Measurements from ENCODE around the gene KNSTRN.

KNSTRN gene

DNA sequence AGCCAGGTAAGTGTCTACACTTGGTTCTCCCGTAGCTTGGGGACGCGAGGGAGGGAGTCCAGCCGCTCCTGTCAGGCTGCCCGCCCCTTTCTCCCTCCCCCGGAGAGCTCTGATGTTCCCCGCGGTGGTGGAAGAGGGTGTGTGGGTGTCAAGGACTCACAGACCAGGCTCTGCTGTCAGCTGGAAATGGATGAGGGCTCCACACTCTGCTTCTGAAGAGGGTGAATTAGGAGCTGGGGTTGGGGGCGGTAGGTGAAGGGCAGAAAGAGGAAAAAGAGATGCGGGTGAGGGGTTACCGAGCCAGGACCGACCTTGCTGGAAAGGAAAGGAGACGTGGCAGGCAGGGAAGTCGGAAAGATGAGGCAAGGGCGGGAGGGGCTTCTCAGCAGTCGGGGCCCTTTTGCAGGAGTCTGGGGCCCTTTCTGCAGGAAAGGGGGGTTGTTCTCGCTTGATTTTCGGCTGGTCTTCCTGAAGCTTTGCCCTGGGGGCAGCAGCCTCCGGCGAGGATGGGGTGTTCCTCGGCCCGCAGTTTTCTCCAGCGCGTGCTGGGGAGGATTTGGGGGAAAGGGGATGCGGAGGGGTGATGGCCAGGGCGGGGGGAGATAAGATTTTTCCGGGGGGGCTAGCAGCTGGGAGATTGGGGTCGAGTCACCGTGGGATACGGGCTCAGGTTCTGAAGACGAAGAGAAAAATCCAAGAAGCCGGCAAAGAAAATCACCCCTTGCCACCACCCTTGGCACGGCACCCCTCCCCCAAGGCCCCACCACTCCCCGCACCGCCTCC is 57.6 kb downstream of the KNSTRN start:
- peak overlapping the region; percentile 67 for H3K9ac ChIP-seq (ENCODE audit: insufficient read length)
- H3K9me3 ChIP-seq (ENCODE audit: low read depth, low read length), result no peaks in the 10 kb centered on the region
- TF ChIP-seq POLR2AphosphoS5 (IDR thresholded peaks at IDR 0.05; ENCODE audit: borderline replicate concordance, low read depth, low read length) (no peak), FOXP2 (optimal IDR thresholded peaks at IDR 0.05; ENCODE audit: control extremely low read depth, extremely low read length, insufficient read depth) (no peak), EZH2 (IDR thresholded peaks at IDR 0.05) (no peak)
- H3K4me3 ChIP-seq, result peak overlapping the region; percentile 89
- no peaks in the 10 kb centered on the region for H3K36me3 ChIP-seq (ENCODE audit: insufficient read depth, low read length)
- H3K27ac ChIP-seq, result peak overlapping the region; percentile 55
- no peak for DNase-seq (ENCODE audit: low read depth, low spot score)

DNA sequence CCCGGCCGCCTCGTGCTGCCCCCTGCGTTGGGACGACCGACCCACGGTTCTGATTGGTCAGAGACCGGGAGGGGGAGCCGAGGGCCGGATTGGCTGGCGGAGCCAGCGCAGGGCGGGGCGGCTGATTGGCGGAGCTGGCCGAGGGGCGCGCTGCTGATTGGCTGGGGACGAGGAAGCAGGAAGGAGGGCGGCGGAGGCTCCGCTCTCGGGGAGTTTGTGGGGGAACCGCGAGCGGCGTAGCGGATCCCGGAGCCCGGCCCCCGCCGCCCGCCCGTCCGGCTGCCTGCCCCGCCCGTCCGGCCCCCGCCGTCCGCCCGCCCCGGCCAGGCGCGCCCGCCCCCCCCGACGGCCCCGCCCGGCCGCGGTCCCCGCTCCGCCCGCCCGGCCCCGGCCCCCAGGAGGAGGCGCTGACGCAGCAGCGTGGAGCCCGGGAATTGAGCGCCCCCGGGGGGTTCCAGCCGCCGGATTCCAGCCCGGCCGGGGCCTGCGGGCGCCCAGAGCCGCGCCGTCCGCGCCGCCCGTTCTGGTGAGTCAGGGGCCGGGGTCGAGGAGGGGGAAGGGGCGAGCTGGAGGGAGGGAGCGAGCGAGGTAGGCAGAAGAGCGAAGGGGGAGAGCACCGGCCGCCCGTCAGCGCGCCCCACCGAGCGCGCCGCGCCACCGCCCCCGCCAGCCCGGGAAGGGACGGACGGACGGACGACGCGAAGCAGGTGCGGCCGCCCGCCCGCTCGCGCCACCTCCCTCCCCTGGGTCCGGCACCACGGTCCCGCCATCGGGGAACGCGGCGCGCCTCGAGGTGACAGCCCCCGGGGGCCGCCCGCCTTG is 58.4 kb downstream of the KNSTRN start, which contains the start of gene BAHD1:
TSS of gene BAHD1 (plus strand) at position 211 of the 822 bp plus-strand sequence. CDS start 17,512 bp downstream, outside the sequence.
- Histone ChIP-seq H3K9ac (ENCODE audit: insufficient read length) (peak within 1 kb of the TSS; percentile 78), H3K27ac (peak within 1 kb of the TSS; percentile 55), H3K9me3 (ENCODE audit: low read depth, low read length) (no peaks in the 10 kb centered on the region), H3K4me3 (peak within 1 kb of the TSS; percentile 89), H3K36me3 (ENCODE audit: insufficient read depth, low read length) (no peaks in the 10 kb centered on the region)
- TF ChIP-seq POLR2AphosphoS5 (IDR thresholded peaks at IDR 0.05; ENCODE audit: borderline replicate concordance, low read depth, low read length) (peak; percentile 58; the same call in 1 of the 2 replicates), FOXP2 (optimal IDR thresholded peaks at IDR 0.05; ENCODE audit: control extremely low read depth, extremely low read length, insufficient read depth) (no peak), EZH2 (IDR thresholded peaks at IDR 0.05) (no peak)
- DNase-seq (ENCODE audit: low read depth, low spot score), result peak; percentile 45

- no peak overlapping the region for H3K27ac ChIP-seq
- H3K9ac ChIP-seq (ENCODE audit: insufficient read length), result peak overlapping the region; percentile 78
- no peak for DNase-seq (ENCODE audit: low read depth, low spot score)
- TF ChIP-seq POLR2AphosphoS5 (IDR thresholded peaks at IDR 0.05; ENCODE audit: borderline replicate concordance, low read depth, low read length) (no peak), FOXP2 (optimal IDR thresholded peaks at IDR 0.05; ENCODE audit: control extremely low read depth, extremely low read length, insufficient read depth) (no peak), EZH2 (IDR thresholded peaks at IDR 0.05) (no peak)
- H3K9me3 ChIP-seq (ENCODE audit: low read depth, low read length), result no peaks in the 10 kb centered on the region
- H3K4me3 ChIP-seq, result peak overlapping the region; percentile 85
- no peaks in the 10 kb centered on the region for H3K36me3 ChIP-seq (ENCODE audit: insufficient read depth, low read length)
These were observed 59.3 kb downstream of the KNSTRN start for GRCh38 chr15:40441565-40442531.

DNA sequence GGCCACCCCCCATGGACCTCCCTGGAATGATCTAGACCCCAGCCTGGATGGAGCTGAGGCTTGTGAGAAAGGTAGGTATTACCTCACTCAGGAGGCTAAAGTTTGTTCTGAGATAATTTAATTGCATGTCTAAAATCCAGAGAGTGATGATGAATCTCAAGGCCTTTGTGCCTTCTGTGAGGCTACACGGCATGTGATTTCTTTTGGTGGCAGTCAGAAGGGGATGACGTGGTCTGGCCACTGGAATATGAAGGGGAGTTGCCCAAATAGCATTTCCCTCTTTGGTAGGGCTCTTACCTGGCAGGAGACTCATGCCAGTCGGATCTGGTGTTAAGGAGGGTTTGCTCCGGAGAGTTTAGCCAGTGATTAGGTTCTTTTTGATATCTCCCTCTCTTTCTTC is 60.7 kb downstream of the KNSTRN start:
- TF ChIP-seq POLR2AphosphoS5 (IDR thresholded peaks at IDR 0.05; ENCODE audit: borderline replicate concordance, low read depth, low read length) (no peak), EZH2 (IDR thresholded peaks at IDR 0.05) (no peak), FOXP2 (optimal IDR thresholded peaks at IDR 0.05; ENCODE audit: control extremely low read depth, extremely low read length, insufficient read depth) (no peak)
- no peak overlapping the region for H3K27ac ChIP-seq
- no peaks in the 10 kb centered on the region for H3K36me3 ChIP-seq (ENCODE audit: insufficient read depth, low read length)
- no peak for DNase-seq (ENCODE audit: low read depth, low spot score)
- no peaks in the 10 kb centered on the region for H3K9me3 ChIP-seq (ENCODE audit: low read depth, low read length)
- no peak overlapping the region for H3K9ac ChIP-seq (ENCODE audit: insufficient read length)
- peak overlapping the region; percentile 85; the same call in 1 of the 2 replicates for H3K4me3 ChIP-seq

- H3K4me3 ChIP-seq, result no peak overlapping the region
- DNase-seq (ENCODE audit: low read depth, low spot score), result no peak
- H3K9ac ChIP-seq (ENCODE audit: insufficient read length), result no peak overlapping the region
- H3K9me3 ChIP-seq (ENCODE audit: low read depth, low read length), result no peaks in the 10 kb centered on the region
- no peaks in the 10 kb centered on the region for H3K36me3 ChIP-seq (ENCODE audit: insufficient read depth, low read length)
- H3K27ac ChIP-seq, result no peak overlapping the region
- TF ChIP-seq POLR2AphosphoS5 (IDR thresholded peaks at IDR 0.05; ENCODE audit: borderline replicate concordance, low read depth, low read length), result no peak
- TF ChIP-seq EZH2 (IDR thresholded peaks at IDR 0.05), result no peak
- no peak for TF ChIP-seq FOXP2 (optimal IDR thresholded peaks at IDR 0.05; ENCODE audit: control extremely low read depth, extremely low read length, insufficient read depth)
These were observed 61.3 kb downstream of the KNSTRN start for GRCh38 chr15:40443846-40444245.

Data from SK-N-MC (cell line).